WTC11 (cell line): Measurements from ENCODE around the gene ZNF530. TPM values are rescaled to one million over a fixed set of nuclear protein-coding genes. Genes with fewer than 3 reads are reported as not detected.

ENCODE experiments used
- ATAC-seq: fragments of 200-7000 bp; cut with Tn5 transposase; 2 replicates; pipeline ENCODE4 v1.10.0; 2021; ENCODE audit warnings: mild to moderate bottlenecking, moderate library complexity
- CTCF ChIA-PET: fragments of 300-600 bp; sonication (Branson Sonifier 250); formaldehyde crosslinking; loops from one replicate; lab custom pipeline; 2021; ENCODE audit warnings: antibody characterized with exemption; lab: Charles Lee
- POLR2A ChIA-PET: fragments of 350-600 bp; sonication (Branson Sonifier 250); formaldehyde crosslinking; loops from one replicate; lab custom pipeline; 2021; ENCODE audit warnings: antibody characterized with exemption; lab: Charles Lee
- DNase-seq: peaks from one replicate; pipeline ENCODE4 v3.0.0; 2021; ENCODE audit warnings: low spot score
- H3K27ac Mint-ChIP-seq: 2 replicates; pipeline ENCODE4 v1.8.0; 2021; ENCODE audit warnings: mixed read lengths
- H3K27me3 Mint-ChIP-seq: 2 replicates; pipeline ENCODE4 v1.8.0; 2021; ENCODE audit warnings: low read depth, mild to moderate bottlenecking, moderate library complexity, mixed read lengths
- H3K36me3 Mint-ChIP-seq: 2 replicates; pipeline ENCODE4 v1.8.0; 2021; ENCODE audit warnings: mixed read lengths
- H3K4me1 Mint-ChIP-seq: 2 replicates; pipeline ENCODE4 v1.8.0; 2022; ENCODE audit warnings: mixed read lengths
- H3K4me3 Mint-ChIP-seq: 2 replicates; pipeline ENCODE4 v1.8.0; 2021; ENCODE audit warnings: mild to moderate bottlenecking, moderate library complexity, mixed read lengths
- H3K9me3 Mint-ChIP-seq: 2 replicates; pipeline ENCODE4 v1.8.0; 2021; ENCODE audit warnings: mixed read lengths
- ARID4B ChIP-seq: sonication (generic); formaldehyde crosslinking; IDR thresholded peaks from 2 replicates; pipeline ENCODE4 v1.8.0; 2023; ENCODE audit warnings: missing genetic modification reagents, mild to moderate bottlenecking, borderline replicate concordance
- ATF1 ChIP-seq: sonication (generic); formaldehyde crosslinking; IDR thresholded peaks from 2 replicates; pipeline ENCODE4 v1.8.1; 2023; ENCODE audit warnings: mild to moderate bottlenecking, moderate library complexity, missing genetic modification reagents
- CREM ChIP-seq: sonication (generic); formaldehyde crosslinking; IDR thresholded peaks from 2 replicates; pipeline ENCODE4 v1.8.1; 2022; ENCODE audit warnings: mild to moderate bottlenecking, missing genetic modification reagents, moderate library complexity
- E2F4 ChIP-seq: sonication (generic); formaldehyde crosslinking; IDR thresholded peaks from 2 replicates; pipeline ENCODE4 v1.8.1; 2022; ENCODE audit warnings: low read depth, mild to moderate bottlenecking, moderate library complexity, missing genetic modification reagents, borderline replicate concordance
- E2F5 ChIP-seq: sonication (generic); formaldehyde crosslinking; IDR thresholded peaks from 2 replicates; pipeline ENCODE4 v1.8.1; 2022; ENCODE audit warnings: mild to moderate bottlenecking, moderate library complexity, missing genetic modification reagents
- ELF4 ChIP-seq: sonication (generic); formaldehyde crosslinking; IDR thresholded peaks from 2 replicates; pipeline ENCODE4 v1.8.1; 2022; ENCODE audit warnings: low read depth, mild to moderate bottlenecking, moderate library complexity, missing genetic modification reagents
- ESRRA ChIP-seq: sonication (generic); formaldehyde crosslinking; IDR thresholded peaks from 2 replicates; pipeline ENCODE4 v1.8.1; 2022; ENCODE audit warnings: mild to moderate bottlenecking, missing genetic modification reagents, borderline replicate concordance
- FOXP1 ChIP-seq: sonication (generic); formaldehyde crosslinking; IDR thresholded peaks from 2 replicates; pipeline ENCODE4 v1.8.0; 2022; ENCODE audit warnings: missing genetic modification reagents, mild to moderate bottlenecking, moderate library complexity, borderline replicate concordance
- GABPB1 ChIP-seq: sonication (generic); formaldehyde crosslinking; IDR thresholded peaks from 2 replicates; pipeline ENCODE4 v1.8.1; 2023; ENCODE audit warnings: mild to moderate bottlenecking, missing genetic modification reagents
- HMGXB4 ChIP-seq: sonication (generic); formaldehyde crosslinking; IDR thresholded peaks from 2 replicates; pipeline ENCODE4 v1.8.1; 2023; ENCODE audit warnings: mild to moderate bottlenecking, moderate library complexity, missing genetic modification reagents
- JAZF1 ChIP-seq: fragments of 250-450 bp; sonication (Bioruptor Pico); IDR thresholded peaks from 2 replicates; pipeline ENCODE4 v1.9.0; 2021; ENCODE audit warnings: moderate library complexity, mild to moderate bottlenecking, inconsistent platforms
- MYBL2 ChIP-seq: sonication (generic); formaldehyde crosslinking; IDR thresholded peaks from 2 replicates; pipeline ENCODE4 v1.8.1; 2023; ENCODE audit warnings: mild to moderate bottlenecking, moderate library complexity, missing genetic modification reagents
- PRDM15 ChIP-seq: sonication (generic); formaldehyde crosslinking; IDR thresholded peaks from 2 replicates; pipeline ENCODE4 v1.8.0; 2022; ENCODE audit warnings: missing genetic modification reagents
- RORB ChIP-seq: fragments of 250-450 bp; sonication (Bioruptor Pico); IDR thresholded peaks from 2 replicates; pipeline ENCODE4 v1.9.0; 2021; ENCODE audit warnings: mild to moderate bottlenecking
- ZNF317 ChIP-seq: sonication (generic); formaldehyde crosslinking; IDR thresholded peaks from 2 replicates; pipeline ENCODE4 v1.8.1; 2023; ENCODE audit warnings: low read depth, mild to moderate bottlenecking, moderate library complexity, missing genetic modification reagents, borderline replicate concordance
- ZNF423 ChIP-seq: fragments of 250-450 bp; sonication (Bioruptor Pico); IDR thresholded peaks from 2 replicates; pipeline ENCODE4 v2.1.2; 2022; ENCODE audit warnings: mild to moderate bottlenecking, moderate library complexity
- total RNA-seq: library from RNA; stranded (reverse); gene quantifications from 3 replicates; pipeline ENCODE4 v1.2.3, GENCODE V29; 2021

Gene ZNF530
- total RNA-seq, 1 experiment from 2014 or later = 11.2 TPM

GRCh38 chr19:57572415-57572947 lies 27.2 kb upstream of the ZNF530 start (continued):
- TF ChIP-seq HMGXB4 (CRISPR knock-in tag) = no peak
- TF ChIP-seq, all 79 proteins: peak for 0

GRCh38 chr19:57576661-57577060 lies 23.0 kb upstream of the ZNF530 start:
- ChIA-PET CTCF (no interaction called here), POLR2A (no interaction called here)
- peaks cover 5% of the 10 kb centered on the region; the same call in 1 of the 2 replicates for H3K27me3 Mint-ChIP-seq

GRCh38 chr19:57578487-57579205 lies 21.0 kb upstream of the ZNF530 start, which contains the start of gene ZNF416:
Gene ZNF416, minus strand, starts transcription at chr19:57578911. Its CDS starts 207 bp downstream, at chr19:57578704.
- H3K4me3 Mint-ChIP-seq = peak within 1 kb of the TSS; percentile 82
- H3K27ac Mint-ChIP-seq = no peak within 1 kb of the TSS
- peaks cover 17% of the 10 kb centered on the region for H3K27me3 Mint-ChIP-seq
- ATAC-seq (peak; percentile 80), DNase-seq (peak; percentile 97)
- peaks cover 53% of the 10 kb centered on the region for H3K36me3 Mint-ChIP-seq
- POLR2A ChIA-PET = interaction anchor here (1.0 kb wide), 1 partner anchor 36 kb away, joined by 3 read pairs; the partner anchor contains the start of gene ZNF134
- H3K9me3 Mint-ChIP-seq = peaks cover 60% of the 10 kb centered on the region
- CTCF ChIA-PET = interaction anchor here (0.6 kb wide), 1 partner anchor 55 kb away, joined by 3 read pairs; no protein-coding TSS in a partner anchor
- peaks cover 18% of the 10 kb centered on the region for H3K4me1 Mint-ChIP-seq
- peak; percentile 74 for TF ChIP-seq FOXP1 (CRISPR knock-in tag)
- TF ChIP-seq ELF4 (CRISPR knock-in tag) = no peak
- TF ChIP-seq GABPB1 = peak; percentile 70
- 0 out of 2 replicates have a peak, but pooled peaks have one; percentile 39 for TF ChIP-seq MYBL2 (CRISPR knock-in tag)
- TF ChIP-seq ARID4B (CRISPR knock-in tag) = peak; percentile 85; the same call in 1 of the 2 replicates
- peak; percentile 66; the same call in 1 of the 2 replicates for TF ChIP-seq CREM (CRISPR knock-in tag)
- 0 out of 2 replicates have a peak, but pooled peaks have one; percentile 40 for TF ChIP-seq E2F5
- no peak for TF ChIP-seq ZNF317 (CRISPR knock-in tag)

More at GRCh38 chr19:57576661-57577060, 23.0 kb upstream of the ZNF530 start:
- peaks cover 70% of the 10 kb centered on the region for H3K36me3 Mint-ChIP-seq
- H3K4me1 Mint-ChIP-seq = peaks cover 18% of the 10 kb centered on the region
- TF ChIP-seq MYBL2 (CRISPR knock-in tag) (no peak), JAZF1 (CRISPR knock-in tag) (no peak), ESRRA (no peak), ATF1 (CRISPR knock-in tag) (no peak), ZNF423 (CRISPR knock-in tag) (no peak), RORB (CRISPR knock-in tag) (no peak), E2F4 (CRISPR knock-in tag) (no peak), PRDM15 (no peak)
- no peak overlapping the region for H3K27ac Mint-ChIP-seq
- H3K4me3 Mint-ChIP-seq = peak overlapping the region; percentile 14; the same call in 1 of the 2 replicates
- no peak for ATAC-seq
- DNase-seq = no peak
- peaks cover 74% of the 10 kb centered on the region for H3K9me3 Mint-ChIP-seq
